ENCODE results near the gene NDC80. TPM values are rescaled to one million over a fixed set of nuclear protein-coding genes. Genes with fewer than 3 reads are reported as not detected.

The NDC80 gene
- total and polyA plus RNA-seq, 9 of the 15 experiments (the other 6 are each of a cell fraction or from before 2014, with no cell fraction given), result 65.2 to 97.9 (median 83.3) TPM

DNA sequence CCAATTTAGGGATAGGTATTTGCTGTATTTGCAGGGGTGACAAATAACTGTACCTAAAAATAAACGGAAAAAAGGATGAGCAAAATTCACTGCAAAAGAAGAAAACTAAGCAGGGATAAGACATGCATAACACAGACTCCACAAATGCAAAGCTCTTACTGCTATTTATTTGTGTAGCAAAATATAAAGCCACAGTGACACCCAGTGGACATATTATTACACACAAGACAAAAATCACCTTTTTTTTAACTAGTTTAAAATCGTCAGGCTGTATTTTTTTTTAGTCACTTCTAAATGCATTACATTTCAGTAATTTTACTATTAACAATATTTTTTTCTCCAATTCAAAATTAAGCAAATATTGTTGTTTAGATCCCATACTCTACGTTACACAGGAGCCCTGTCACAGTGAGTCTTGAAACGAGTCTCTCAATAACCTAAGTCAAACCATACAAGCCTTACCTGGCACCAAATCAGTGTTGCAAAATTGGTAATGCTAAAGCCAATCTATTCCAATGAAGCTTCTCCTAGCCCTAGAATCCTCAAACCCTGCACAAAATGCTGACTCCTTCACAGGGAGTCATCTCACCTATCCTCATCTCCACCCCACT is 23.8 kb upstream of the NDC80 start (continued):
- TF ChIP-seq HOXB6 (CRISPR knock-in tag; IDR thresholded peaks at IDR 0.05; ENCODE audit: borderline replicate concordance), result no peak
- TF ChIP-seq MLX (CRISPR knock-in tag; conservative IDR thresholded peaks at IDR 0.05), result no peak
- no peak for TF ChIP-seq AFF4 (CRISPR knock-in tag; IDR thresholded peaks at IDR 0.05)
- TF ChIP-seq FOXA3 (CRISPR knock-in tag; conservative IDR thresholded peaks at IDR 0.05 in 1 of 2, IDR thresholded peaks at IDR 0.05 in 1 of 2), result peak in 1 of 2 experiments; percentile 5; a peak in 1 of 4 replicates
- no peak for TF ChIP-seq MCM3 (IDR thresholded peaks at IDR 0.05)
- TF ChIP-seq, protein P1, sequence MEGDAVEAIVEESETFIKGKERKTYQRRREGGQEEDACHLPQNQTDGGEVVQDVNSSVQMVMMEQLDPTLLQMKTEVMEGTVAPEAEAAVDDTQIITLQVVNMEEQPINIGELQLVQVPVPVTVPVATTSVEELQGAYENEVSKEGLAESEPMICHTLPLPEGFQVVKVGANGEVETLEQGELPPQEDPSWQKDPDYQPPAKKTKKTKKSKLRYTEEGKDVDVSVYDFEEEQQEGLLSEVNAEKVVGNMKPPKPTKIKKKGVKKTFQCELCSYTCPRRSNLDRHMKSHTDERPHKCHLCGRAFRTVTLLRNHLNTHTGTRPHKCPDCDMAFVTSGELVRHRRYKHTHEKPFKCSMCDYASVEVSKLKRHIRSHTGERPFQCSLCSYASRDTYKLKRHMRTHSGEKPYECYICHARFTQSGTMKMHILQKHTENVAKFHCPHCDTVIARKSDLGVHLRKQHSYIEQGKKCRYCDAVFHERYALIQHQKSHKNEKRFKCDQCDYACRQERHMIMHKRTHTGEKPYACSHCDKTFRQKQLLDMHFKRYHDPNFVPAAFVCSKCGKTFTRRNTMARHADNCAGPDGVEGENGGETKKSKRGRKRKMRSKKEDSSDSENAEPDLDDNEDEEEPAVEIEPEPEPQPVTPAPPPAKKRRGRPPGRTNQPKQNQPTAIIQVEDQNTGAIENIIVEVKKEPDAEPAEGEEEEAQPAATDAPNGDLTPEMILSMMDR (IDR thresholded peaks at IDR 0.05 in 2 of 3, conservative IDR thresholded peaks at IDR 0.05 in 1 of 3; ENCODE audit: insufficient read depth in 2 of 3, low read depth in 1 of 3, low read length in 3 of 3), result peak; percentile 38 to 82 (median 53); a peak in 4 of 6 replicates
- no peak for TF ChIP-seq RFX5 (IDR thresholded peaks at IDR 0.05; ENCODE audit: low read depth, low read length)

All from K562 (cell line).